B cell (primary cell): ENCODE data around the gene NEO1.

ENCODE experiments used
- EZH2 ChIP-seq: IDR thresholded peaks from 2 replicates; pipeline ENCODE4 v1.6.1; 2012; ENCODE audit warnings: borderline replicate concordance, low read depth, mild to moderate bottlenecking, moderate library complexity, low read length; ENCODE audit not compliant: insufficient read depth, poor library complexity, severe bottlenecking
- TF ChIP-seq, protein P1 (sequence below): fragments of 200-600 bp; IDR thresholded peaks from one replicate; pipeline ENCODE4 v1.8.0; 2022; ENCODE audit warnings: antibody characterized with exemption, mild to moderate bottlenecking

DNA sequence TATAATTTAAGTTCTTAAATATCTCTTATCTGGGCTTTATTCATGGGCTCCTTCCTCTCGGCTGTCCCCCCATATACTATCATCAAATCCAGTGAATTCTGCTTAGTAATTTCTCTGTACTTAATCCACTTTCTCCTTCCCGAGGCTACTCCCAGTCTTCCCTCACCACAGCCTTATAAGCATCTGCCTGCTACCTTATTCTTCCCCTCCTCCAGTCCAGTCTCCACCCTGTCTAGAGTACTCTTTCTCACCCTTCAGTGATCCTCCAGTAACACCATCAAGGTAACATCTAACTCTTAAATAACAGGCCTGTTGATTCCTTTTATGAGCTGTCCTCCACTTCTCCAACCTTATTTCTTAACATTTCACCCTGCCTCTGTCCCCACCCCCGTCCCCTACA lies 65.8 kb downstream of the NEO1 start:
- TF ChIP-seq, protein P1, sequence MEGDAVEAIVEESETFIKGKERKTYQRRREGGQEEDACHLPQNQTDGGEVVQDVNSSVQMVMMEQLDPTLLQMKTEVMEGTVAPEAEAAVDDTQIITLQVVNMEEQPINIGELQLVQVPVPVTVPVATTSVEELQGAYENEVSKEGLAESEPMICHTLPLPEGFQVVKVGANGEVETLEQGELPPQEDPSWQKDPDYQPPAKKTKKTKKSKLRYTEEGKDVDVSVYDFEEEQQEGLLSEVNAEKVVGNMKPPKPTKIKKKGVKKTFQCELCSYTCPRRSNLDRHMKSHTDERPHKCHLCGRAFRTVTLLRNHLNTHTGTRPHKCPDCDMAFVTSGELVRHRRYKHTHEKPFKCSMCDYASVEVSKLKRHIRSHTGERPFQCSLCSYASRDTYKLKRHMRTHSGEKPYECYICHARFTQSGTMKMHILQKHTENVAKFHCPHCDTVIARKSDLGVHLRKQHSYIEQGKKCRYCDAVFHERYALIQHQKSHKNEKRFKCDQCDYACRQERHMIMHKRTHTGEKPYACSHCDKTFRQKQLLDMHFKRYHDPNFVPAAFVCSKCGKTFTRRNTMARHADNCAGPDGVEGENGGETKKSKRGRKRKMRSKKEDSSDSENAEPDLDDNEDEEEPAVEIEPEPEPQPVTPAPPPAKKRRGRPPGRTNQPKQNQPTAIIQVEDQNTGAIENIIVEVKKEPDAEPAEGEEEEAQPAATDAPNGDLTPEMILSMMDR, result no peak
- TF ChIP-seq EZH2, result no peak
